Tibial artery (tissue), 4 donors: ENCODE results near the gene ARHGAP12.

Experiments
- DNase-seq, 2 donors: peaks; one replicate each; pipeline ENCODE4 v3.0.0-alpha.2; 2019
- H3K27ac ChIP-seq, 2 donors: fragments of 200-600 bp; sonication (generic) in 1 of 2; 1 replicate in 1 of 2; 2 replicates in 1 of 2; pipeline ENCODE4 v1.5.1; 2018 to 2019; ENCODE audit warnings: mild to moderate bottlenecking in 1 of 2
- H3K27me3 ChIP-seq, 2 donors: fragments of 200-600 bp; sonication (generic) in 1 of 2; one replicate each; pipeline versions ENCODE4 v1.5.1 to v1.6.0; 2016 to 2019
- H3K36me3 ChIP-seq, 3 donors: fragments of 200-600 bp; sonication (generic) in 2 of 3; one replicate each; pipeline ENCODE4 v1.5.1; 2016 to 2019; ENCODE audit warnings: mild to moderate bottlenecking in 2 of 3
- H3K4me1 ChIP-seq, 4 donors: fragments of 200-600 bp; sonication (generic) in 2 of 4; 1 replicate in 3 of 4; 2 replicates in 1 of 4; pipeline ENCODE4 v1.5.1; 2016 to 2019
- H3K4me3 ChIP-seq, 2 donors: fragments of 200-600 bp; sonication (generic) in 1 of 2; 1 replicate in 1 of 2; 2 replicates in 1 of 2; pipeline ENCODE4 v1.5.1; 2018 to 2019; ENCODE audit warnings: mild to moderate bottlenecking in 2 of 2
- H3K9me3 ChIP-seq, 3 donors: fragments of 200-600 bp; sonication (generic) in 1 of 3; one replicate each; pipeline ENCODE4 v1.5.1; 2016 to 2019
- CTCF ChIP-seq, 2 experiments: fragments of 200-600 bp in 1 of 2; fragments of 450-650 bp in 1 of 2; IDR thresholded peaks; one replicate each; pipeline ENCODE4 v1.5.1; 2017 to 2019; ENCODE audit warnings: antibody characterized with exemption in 2 of 2, mild to moderate bottlenecking in 1 of 2, moderate library complexity in 1 of 2
- intact Hi-C: fragments of 100-400 bp; cut with DNase I; formaldehyde crosslinking; loops from one replicate; pipeline ENCODE4 v1.15.0; 2023; ENCODE audit warnings: low total_unique reads

The ARHGAP12 gene

GRCh38 chr10:31822150-31822549 is 106.5 kb downstream of the ARHGAP12 start:
- intact Hi-C loops, result no loop called here
- Histone ChIP-seq H3K27me3 (no peaks in the 10 kb centered on the region), H3K4me3 (no peak overlapping the region), H3K36me3 (no peaks in the 10 kb centered on the region), H3K4me1 (peaks cover 0 to 40% (median 11%) of the 10 kb centered on the region in 4 donors), H3K9me3 (no peaks in the 10 kb centered on the region), H3K27ac (no peak overlapping the region)
- DNase-seq, result no peak
- TF ChIP-seq CTCF (IDR thresholded peaks at IDR 0.05), result no peak

- H3K4me3 ChIP-seq, result no peak overlapping the region
- no peak for TF ChIP-seq CTCF (IDR thresholded peaks at IDR 0.05)
- intact Hi-C loops, result no loop called here
- peak overlapping the region in 1 of 2 donors; percentile 39 for H3K27ac ChIP-seq
- H3K27me3 ChIP-seq, result no peaks in the 10 kb centered on the region
- H3K36me3 ChIP-seq, result no peaks in the 10 kb centered on the region
- no peaks in the 10 kb centered on the region for H3K9me3 ChIP-seq
- peaks cover 0 to 52% (median 12%) of the 10 kb centered on the region in 4 donors for H3K4me1 ChIP-seq
- no peak for DNase-seq
Measured at GRCh38 chr10:31820778-31821369, 107.8 kb downstream of the ARHGAP12 start.

- Histone ChIP-seq H3K4me3 (no peak overlapping the region), H3K36me3 (no peaks in the 10 kb centered on the region), H3K4me1 (peaks cover 0 to 55% (median 12%) of the 10 kb centered on the region in 4 donors), H3K9me3 (no peaks in the 10 kb centered on the region), H3K27me3 (no peaks in the 10 kb centered on the region), H3K27ac (peak overlapping the region; percentile 39 to 52)
- TF ChIP-seq CTCF (IDR thresholded peaks at IDR 0.05), result no peak
- no peak for DNase-seq
- intact Hi-C loops, result no loop called here
Measured at GRCh38 chr10:31820096-31820495, 108.5 kb downstream of the ARHGAP12 start.

- DNase-seq, result peak; percentile 57 to 90
- intact Hi-C loops, result no loop called here
- H3K4me3 ChIP-seq, result no peak overlapping the region
- no peaks in the 10 kb centered on the region for H3K27me3 ChIP-seq
- TF ChIP-seq CTCF (IDR thresholded peaks at IDR 0.05), result no peak
- H3K36me3 ChIP-seq, result no peaks in the 10 kb centered on the region
- peaks cover 0 to 55% (median 12%) of the 10 kb centered on the region in 4 donors for H3K4me1 ChIP-seq
- peak overlapping the region; percentile 39 to 52 for H3K27ac ChIP-seq
- no peaks in the 10 kb centered on the region for H3K9me3 ChIP-seq
Measured at GRCh38 chr10:31819391-31819820, 109.2 kb downstream of the ARHGAP12 start.

- Histone ChIP-seq H3K9me3 (no peaks in the 10 kb centered on the region), H3K27me3 (no peaks in the 10 kb centered on the region), H3K4me1 (peaks cover 0 to 40% (median 12%) of the 10 kb centered on the region in 4 donors), H3K4me3 (no peak overlapping the region), H3K36me3 (peaks cover 0 to 10% (median 0%) of the 10 kb centered on the region in 3 donors), H3K27ac (peak overlapping the region in 1 of 2 donors; percentile 48)
- intact Hi-C loops, result no loop called here
- no peak for TF ChIP-seq CTCF (IDR thresholded peaks at IDR 0.05)
- DNase-seq, result no peak
Measured at GRCh38 chr10:31816318-31816717, 112.3 kb downstream of the ARHGAP12 start.
